Neural cell (in vitro differentiated cells): Measurements from ENCODE around the gene CLIC3. TPM values are rescaled to one million over a fixed set of nuclear protein-coding genes. Genes with fewer than 3 reads are reported as not detected.

Experiments
- H2AFZ ChIP-seq: fragments of 200-600, 300-800 bp; sonication (generic), shearing (Covaris generic); 2 replicates; pipeline ENCODE4 v1.6.0; 2014; ENCODE audit warnings: low read depth, mild to moderate bottlenecking, antibody characterized with exemption, low read length, moderate library complexity
- H3F3A ChIP-seq: fragments of 200-600 bp; shearing (Covaris generic); 2 replicates; pipeline ENCODE4 v1.6.1; 2016; ENCODE audit warnings: mild to moderate bottlenecking, moderate library complexity, mixed read lengths, antibody characterized with exemption, low read length; ENCODE audit not compliant: insufficient read depth, poor library complexity, severe bottlenecking
- H3K27ac ChIP-seq: fragments of 200-600, 300-800 bp; sonication (generic), shearing (Covaris generic); 2 replicates; pipeline ENCODE4 v1.5.1; 2014; ENCODE audit warnings: mild to moderate bottlenecking, low read length, moderate library complexity
- H3K27me3 ChIP-seq: fragments of 300-800, 200-600 bp; sonication (generic), shearing (Covaris generic); 2 replicates; pipeline ENCODE4 v1.6.0; 2014; ENCODE audit warnings: mild to moderate bottlenecking, low read depth, low read length, moderate library complexity; ENCODE audit not compliant: insufficient read depth
- H3K36me3 ChIP-seq: fragments of 300-800, 200-600 bp; sonication (generic), shearing (Covaris generic); 2 replicates; pipeline ENCODE4 v1.5.1; 2014; ENCODE audit warnings: mild to moderate bottlenecking, antibody characterized with exemption, low read length, moderate library complexity; ENCODE audit not compliant: insufficient read depth
- H3K4me2 ChIP-seq: fragments of 300-800, 200-600 bp; sonication (generic), shearing (Covaris generic); 2 replicates; pipeline ENCODE4 v1.6.0; 2014; ENCODE audit warnings: mild to moderate bottlenecking, low read length
- H3K4me3 ChIP-seq: fragments of 300-800, 200-600 bp; sonication (generic), shearing (Covaris generic); 2 replicates; pipeline ENCODE4 v1.5.1; 2014; ENCODE audit warnings: mild to moderate bottlenecking, low read length, moderate library complexity
- H3K79me2 ChIP-seq: fragments of 200-600 bp; shearing (Covaris generic); replicated peaks from 2 replicates; pipeline ENCODE4 v1.6.0; 2014; ENCODE audit warnings: mild to moderate bottlenecking, low read length, moderate library complexity; ENCODE audit not compliant: insufficient read depth
- H3K9ac ChIP-seq: fragments of 300-800, 200-600 bp; sonication (generic), shearing (Covaris generic); 2 replicates; pipeline ENCODE4 v1.6.1; 2016; ENCODE audit warnings: mild to moderate bottlenecking, low read length, mixed read lengths
- H3K9me2 ChIP-seq: fragments of 200-600 bp; shearing (Covaris generic); 2 replicates; pipeline ENCODE4 v1.6.1; 2016; ENCODE audit warnings: mild to moderate bottlenecking, low read length, mixed read lengths; ENCODE audit not compliant: insufficient read depth
- H3K9me3 ChIP-seq: fragments of 200-600, 300-800 bp; sonication (generic), shearing (Covaris generic); 2 replicates; pipeline ENCODE4 v1.6.1; 2016; ENCODE audit warnings: mild to moderate bottlenecking, mixed run types, low read length, moderate library complexity, mixed read lengths
- H4K20me1 ChIP-seq: fragments of 200-600 bp; shearing (Covaris generic); 2 replicates; pipeline ENCODE4 v1.6.1; 2016; ENCODE audit warnings: mild to moderate bottlenecking, mixed run types; ENCODE audit not compliant: insufficient read depth
- EP300 ChIP-seq: fragments of 450-650 bp; conservative IDR thresholded peaks from 2 replicates; pipeline ENCODE4 v1.6.1; 2014; ENCODE audit warnings: antibody characterized with exemption, mild to moderate bottlenecking, moderate library complexity; ENCODE audit not compliant: poor library complexity, severe bottlenecking
- EZH2 ChIP-seq: fragments of 200-600, 300-800 bp; shearing (Covaris generic), sonication (generic); IDR thresholded peaks from 2 replicates; pipeline ENCODE4 v1.6.1; 2014; ENCODE audit warnings: antibody characterized with exemption, low read length, borderline replicate concordance, mild to moderate bottlenecking; ENCODE audit not compliant: insufficient read depth, poor library complexity, severe bottlenecking
- MXI1 ChIP-seq: fragments of 450-650 bp; conservative IDR thresholded peaks from 2 replicates; pipeline ENCODE4 v1.6.1; 2014; ENCODE audit warnings: antibody characterized with exemption, mild to moderate bottlenecking; ENCODE audit not compliant: poor library complexity, severe bottlenecking
- POLR2AphosphoS5 ChIP-seq: IDR thresholded peaks from 2 replicates; pipeline ENCODE4 v1.6.1; 2012
- RAD21 ChIP-seq: fragments of 450-650 bp; conservative IDR thresholded peaks from 2 replicates; pipeline ENCODE4 v1.6.1; 2014; ENCODE audit warnings: antibody characterized with exemption, mild to moderate bottlenecking, moderate library complexity
- SMC3 ChIP-seq: fragments of 450-650 bp; conservative IDR thresholded peaks from 2 replicates; pipeline ENCODE4 v1.6.1; 2014; ENCODE audit warnings: antibody characterized with exemption, mild to moderate bottlenecking, moderate library complexity; ENCODE audit not compliant: poor library complexity
- TAF1 ChIP-seq: IDR thresholded peaks from 2 replicates; pipeline ENCODE4 v1.6.1; 2012; ENCODE audit warnings: low read depth
- polyA plus RNA-seq: library from polyadenylated mRNA; depleted of rRNA; stranded (reverse); fragments of >200 nt; gene quantifications from 2 replicates; pipeline ENCODE4 v1.2.3, GENCODE V29; 2014
- TF ChIP-seq, protein P1 (sequence below): fragments of 450-650 bp; IDR thresholded peaks from 2 replicates; pipeline ENCODE4 v1.5.1; 2014; ENCODE audit warnings: antibody characterized with exemption, mild to moderate bottlenecking, moderate library complexity; ENCODE audit not compliant: poor library complexity, severe bottlenecking
- TF ChIP-seq, protein P2 (sequence below): IDR thresholded peaks from 2 replicates; pipeline ENCODE4 v1.6.1; 2012; ENCODE audit warnings: borderline replicate concordance

CLIC3 gene
- polyA plus RNA-seq, 1 donor from 2014 or later = not detected

DNA sequence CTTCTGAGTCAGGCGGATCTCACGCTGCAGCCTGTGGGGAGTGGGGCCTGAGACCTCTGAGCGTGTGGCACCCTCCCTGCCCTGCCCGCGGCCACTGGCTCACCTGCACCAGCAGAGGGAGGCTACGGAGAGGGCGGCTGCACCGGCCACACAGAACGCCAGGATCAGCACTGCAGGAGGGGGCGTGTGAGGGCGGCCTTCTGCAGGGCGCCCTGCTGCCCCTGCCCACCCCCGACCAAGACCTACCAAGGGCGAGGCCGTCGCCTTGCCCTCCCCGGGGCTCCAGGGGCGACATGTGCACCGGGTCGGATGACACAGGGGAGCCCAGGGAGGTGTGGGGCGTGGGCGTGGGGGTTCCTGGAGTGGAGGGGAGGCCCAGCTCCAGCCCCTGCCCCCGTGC is 44.2 kb upstream of the CLIC3 start:
- Histone ChIP-seq H3K9me3 (no peaks in the 10 kb centered on the region), H3K9ac (no peak overlapping the region), H3K79me2 (peaks cover 20% of the 10 kb centered on the region), H2AFZ (no peak overlapping the region), H4K20me1 (peaks cover 13% of the 10 kb centered on the region), H3K36me3 (no peaks in the 10 kb centered on the region), H3F3A (no peaks in the 10 kb centered on the region), H3K4me2 (no peak overlapping the region), H3K27me3 (no peaks in the 10 kb centered on the region), H3K9me2 (no peaks in the 10 kb centered on the region), H3K4me3 (no peak overlapping the region), H3K27ac (no peak overlapping the region)
- TF ChIP-seq SMC3 (no peak), MXI1 (no peak), TAF1 (no peak), POLR2AphosphoS5 (no peak), EP300 (no peak), RAD21 (no peak), EZH2 (no peak)
- TF ChIP-seq, protein P1, sequence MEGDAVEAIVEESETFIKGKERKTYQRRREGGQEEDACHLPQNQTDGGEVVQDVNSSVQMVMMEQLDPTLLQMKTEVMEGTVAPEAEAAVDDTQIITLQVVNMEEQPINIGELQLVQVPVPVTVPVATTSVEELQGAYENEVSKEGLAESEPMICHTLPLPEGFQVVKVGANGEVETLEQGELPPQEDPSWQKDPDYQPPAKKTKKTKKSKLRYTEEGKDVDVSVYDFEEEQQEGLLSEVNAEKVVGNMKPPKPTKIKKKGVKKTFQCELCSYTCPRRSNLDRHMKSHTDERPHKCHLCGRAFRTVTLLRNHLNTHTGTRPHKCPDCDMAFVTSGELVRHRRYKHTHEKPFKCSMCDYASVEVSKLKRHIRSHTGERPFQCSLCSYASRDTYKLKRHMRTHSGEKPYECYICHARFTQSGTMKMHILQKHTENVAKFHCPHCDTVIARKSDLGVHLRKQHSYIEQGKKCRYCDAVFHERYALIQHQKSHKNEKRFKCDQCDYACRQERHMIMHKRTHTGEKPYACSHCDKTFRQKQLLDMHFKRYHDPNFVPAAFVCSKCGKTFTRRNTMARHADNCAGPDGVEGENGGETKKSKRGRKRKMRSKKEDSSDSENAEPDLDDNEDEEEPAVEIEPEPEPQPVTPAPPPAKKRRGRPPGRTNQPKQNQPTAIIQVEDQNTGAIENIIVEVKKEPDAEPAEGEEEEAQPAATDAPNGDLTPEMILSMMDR = no peak
- TF ChIP-seq, protein P2, sequence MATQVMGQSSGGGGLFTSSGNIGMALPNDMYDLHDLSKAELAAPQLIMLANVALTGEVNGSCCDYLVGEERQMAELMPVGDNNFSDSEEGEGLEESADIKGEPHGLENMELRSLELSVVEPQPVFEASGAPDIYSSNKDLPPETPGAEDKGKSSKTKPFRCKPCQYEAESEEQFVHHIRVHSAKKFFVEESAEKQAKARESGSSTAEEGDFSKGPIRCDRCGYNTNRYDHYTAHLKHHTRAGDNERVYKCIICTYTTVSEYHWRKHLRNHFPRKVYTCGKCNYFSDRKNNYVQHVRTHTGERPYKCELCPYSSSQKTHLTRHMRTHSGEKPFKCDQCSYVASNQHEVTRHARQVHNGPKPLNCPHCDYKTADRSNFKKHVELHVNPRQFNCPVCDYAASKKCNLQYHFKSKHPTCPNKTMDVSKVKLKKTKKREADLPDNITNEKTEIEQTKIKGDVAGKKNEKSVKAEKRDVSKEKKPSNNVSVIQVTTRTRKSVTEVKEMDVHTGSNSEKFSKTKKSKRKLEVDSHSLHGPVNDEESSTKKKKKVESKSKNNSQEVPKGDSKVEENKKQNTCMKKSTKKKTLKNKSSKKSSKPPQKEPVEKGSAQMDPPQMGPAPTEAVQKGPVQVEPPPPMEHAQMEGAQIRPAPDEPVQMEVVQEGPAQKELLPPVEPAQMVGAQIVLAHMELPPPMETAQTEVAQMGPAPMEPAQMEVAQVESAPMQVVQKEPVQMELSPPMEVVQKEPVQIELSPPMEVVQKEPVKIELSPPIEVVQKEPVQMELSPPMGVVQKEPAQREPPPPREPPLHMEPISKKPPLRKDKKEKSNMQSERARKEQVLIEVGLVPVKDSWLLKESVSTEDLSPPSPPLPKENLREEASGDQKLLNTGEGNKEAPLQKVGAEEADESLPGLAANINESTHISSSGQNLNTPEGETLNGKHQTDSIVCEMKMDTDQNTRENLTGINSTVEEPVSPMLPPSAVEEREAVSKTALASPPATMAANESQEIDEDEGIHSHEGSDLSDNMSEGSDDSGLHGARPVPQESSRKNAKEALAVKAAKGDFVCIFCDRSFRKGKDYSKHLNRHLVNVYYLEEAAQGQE = no peak

DNA sequence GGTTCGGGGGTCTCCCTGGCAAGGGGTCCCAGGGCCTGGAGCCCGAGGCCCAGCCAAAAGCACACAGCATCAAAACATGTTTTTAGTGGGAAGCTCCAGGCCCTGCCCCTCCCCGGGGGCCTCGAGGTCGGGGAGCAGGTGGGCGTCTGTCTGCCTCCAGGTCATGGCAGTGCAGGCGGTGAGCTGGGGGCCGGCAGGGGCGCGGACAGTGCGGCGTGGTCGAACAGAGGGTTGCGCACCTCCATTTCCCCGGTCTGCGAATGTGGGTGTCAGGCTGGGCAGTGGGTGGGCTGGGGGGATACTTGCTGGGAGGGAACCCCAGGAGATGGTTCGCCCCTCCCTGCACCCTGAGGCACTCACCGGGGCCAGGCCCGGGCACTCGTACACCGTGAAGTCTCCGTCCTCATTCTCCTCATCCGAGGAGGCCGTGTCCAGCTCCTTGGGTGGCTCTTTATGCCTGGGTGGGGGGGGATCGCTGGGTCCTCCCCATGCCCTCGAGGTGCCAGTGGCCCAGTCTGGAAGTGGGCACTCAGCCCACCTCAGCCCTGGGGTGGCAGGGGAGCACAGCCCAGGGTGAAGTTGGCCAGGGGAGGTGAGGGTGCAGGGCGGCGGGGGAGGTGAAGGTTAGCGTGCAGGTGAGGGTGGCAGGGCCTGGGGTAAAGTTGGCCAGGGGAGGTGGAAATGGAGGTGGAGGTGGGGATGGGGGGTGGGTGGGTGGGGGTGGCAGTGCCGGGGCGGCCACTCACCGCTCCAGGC is 43.4 kb upstream of the CLIC3 start:
- no peaks in the 10 kb centered on the region for H3K36me3 ChIP-seq

More for the DNA sequence above, 43.4 kb upstream of the CLIC3 start:
- Histone ChIP-seq H3K27me3 (no peaks in the 10 kb centered on the region), H2AFZ (no peak overlapping the region), H3K9ac (no peak overlapping the region), H3K9me2 (no peaks in the 10 kb centered on the region), H3F3A (no peaks in the 10 kb centered on the region), H4K20me1 (peaks cover 8% of the 10 kb centered on the region), H3K4me3 (no peak overlapping the region), H3K79me2 (peaks cover 14% of the 10 kb centered on the region), H3K9me3 (no peaks in the 10 kb centered on the region), H3K4me2 (no peak overlapping the region), H3K27ac (no peak overlapping the region)
- TF ChIP-seq RAD21 = no peak
- TF ChIP-seq, protein P2 = no peak
- TF ChIP-seq POLR2AphosphoS5 = no peak
- TF ChIP-seq EZH2 = no peak
- no peak for TF ChIP-seq TAF1
- no peak for TF ChIP-seq MXI1
- no peak for TF ChIP-seq SMC3
